NCI-H1930 (cell line): ENCODE results near the gene PYDC1.
"Not testable (repeated sequence)": the region's sequence is repeated elsewhere in the genome, so short reads cannot be mapped to it uniquely, and the experiment has no call there.

Experiments used
- DNase-seq, 2 experiments: peaks; one replicate each; lab custom pipeline; 2025; lab: John Stamatoyannopoulos, UW

PYDC1 gene

DNA sequence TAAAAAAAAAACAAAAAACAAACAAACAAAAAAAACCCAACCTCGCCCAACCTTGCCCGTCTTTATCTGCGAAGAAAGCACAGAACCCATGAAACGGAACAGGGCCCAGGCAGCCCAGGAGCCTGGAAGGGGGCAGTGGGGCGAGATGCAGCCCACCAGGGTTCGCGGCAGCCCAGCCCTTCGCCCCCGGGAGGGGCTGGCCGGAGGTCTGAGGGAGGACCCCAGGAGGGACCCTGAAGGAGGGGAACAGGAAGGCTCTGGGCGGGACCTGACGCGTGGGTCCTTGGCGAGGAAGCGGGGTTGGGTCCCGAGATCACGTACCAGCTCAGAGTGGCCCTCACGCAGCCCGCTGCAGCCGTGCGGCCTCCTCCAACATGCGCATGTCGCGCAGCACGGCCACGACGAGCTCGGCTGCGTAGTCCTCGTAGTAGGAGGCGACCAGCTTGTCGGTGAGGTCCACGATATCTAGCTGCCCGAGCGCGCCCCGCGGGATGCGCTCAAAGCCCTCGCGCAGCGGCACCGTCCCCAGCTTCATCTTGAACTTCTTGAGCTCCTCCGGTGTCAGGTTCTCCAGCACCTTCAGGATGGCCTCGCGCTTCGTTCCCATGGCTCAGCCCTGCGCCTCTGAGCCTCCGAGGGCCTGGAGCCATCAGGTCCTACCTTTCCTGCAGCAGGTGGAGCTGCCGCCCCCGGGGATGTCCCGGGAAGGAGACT lies at the start of gene PYDC1:
Gene PYDC1 (minus strand): TSS at position 714 of the 714 bp plus-strand sequence. CDS start 107 bp downstream, at position 607.
- DNase-seq: peak in 1 of 2 experiments; percentile 17

GRCh38 chr16:31265329-31266245 lies 48.7 kb upstream of the PYDC1 start:
- no peak for DNase-seq

- DNase-seq: no peak
Measured at GRCh38 chr16:31262084-31262483, 45.1 kb upstream of the PYDC1 start.

DNA sequence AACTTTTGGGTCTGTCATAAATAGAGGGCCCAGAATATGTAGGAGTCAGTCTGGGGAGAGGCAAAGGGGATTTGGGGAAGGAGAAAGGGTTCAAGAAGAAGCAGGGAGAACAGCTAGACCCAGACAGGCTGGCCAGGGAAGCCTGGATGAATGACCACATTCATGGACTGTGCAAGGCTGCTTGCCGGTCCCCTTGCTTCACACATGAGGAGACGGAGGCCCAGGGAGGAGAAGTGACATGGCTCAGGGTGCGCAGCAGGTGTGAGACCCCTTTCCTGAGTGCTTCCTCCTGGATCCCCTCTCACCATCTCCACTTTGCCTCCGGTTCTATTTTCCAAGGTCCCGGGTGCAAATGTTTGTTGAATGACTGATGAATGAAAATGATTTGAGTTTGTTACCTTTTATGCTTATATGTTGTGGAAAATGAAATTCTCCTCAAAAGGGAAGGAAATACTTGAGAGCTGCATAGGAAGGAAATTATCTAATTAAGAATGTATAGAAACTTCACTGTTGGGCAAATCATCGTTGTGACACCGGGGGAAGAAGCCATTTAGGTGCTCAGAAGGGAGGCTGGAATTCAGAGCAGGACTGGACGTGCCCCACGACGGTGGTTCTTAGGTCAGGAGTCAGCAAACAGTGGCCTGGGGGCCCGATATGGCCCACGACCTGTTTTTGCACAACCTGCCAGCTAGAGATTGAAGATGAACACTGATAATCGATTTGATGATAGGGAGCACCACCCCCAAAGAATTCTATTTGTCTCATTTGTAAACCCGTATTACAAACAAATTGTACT lies 43.4 kb upstream of the PYDC1 start:
- DNase-seq: no peak

DNA sequence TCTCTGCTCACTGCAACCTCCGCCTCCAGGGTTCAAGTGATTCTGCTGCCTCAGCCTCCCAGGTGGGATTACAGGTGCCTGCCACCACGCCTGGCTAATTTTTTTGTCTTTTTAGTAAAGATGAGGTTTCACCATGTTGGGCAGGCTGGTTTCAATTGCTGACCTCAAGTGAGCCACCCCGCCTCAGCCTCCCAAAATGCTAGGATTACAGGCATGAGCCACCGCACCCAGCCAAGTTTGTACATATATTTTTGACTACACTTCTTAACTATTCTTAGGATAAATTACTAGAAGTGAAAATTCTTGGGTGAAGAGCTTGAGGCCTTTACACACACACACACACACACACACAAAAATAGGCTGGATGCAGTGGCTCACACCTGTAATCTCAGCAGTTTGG lies 41.4 kb upstream of the PYDC1 start:
- no peak for DNase-seq

GRCh38 chr16:31256466-31256865 lies 39.5 kb upstream of the PYDC1 start:
- DNase-seq: no peak

DNA sequence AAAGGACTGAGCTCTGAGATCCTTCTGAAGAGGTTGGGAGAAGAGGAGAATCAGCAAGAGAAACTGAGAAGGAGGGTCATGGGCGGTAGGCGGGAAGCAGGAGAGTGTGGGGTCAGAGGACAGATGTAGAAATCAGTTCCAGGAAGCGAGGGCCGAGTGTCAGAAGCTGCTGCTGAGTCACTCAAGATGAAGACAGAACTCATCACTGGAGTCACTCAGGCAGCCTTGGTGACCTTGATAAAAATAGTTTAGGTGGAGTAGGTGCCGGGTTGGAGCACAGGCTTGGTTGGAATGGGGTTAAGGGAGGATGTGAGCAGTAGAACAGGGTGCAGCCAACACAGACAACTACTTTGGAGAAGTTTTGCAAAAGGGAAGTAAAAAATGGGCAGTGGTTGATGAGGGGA lies 36.7 kb upstream of the PYDC1 start:
- DNase-seq: no peak

GRCh38 chr16:31251435-31251834 lies 34.5 kb upstream of the PYDC1 start:
- no peak for DNase-seq

DNA sequence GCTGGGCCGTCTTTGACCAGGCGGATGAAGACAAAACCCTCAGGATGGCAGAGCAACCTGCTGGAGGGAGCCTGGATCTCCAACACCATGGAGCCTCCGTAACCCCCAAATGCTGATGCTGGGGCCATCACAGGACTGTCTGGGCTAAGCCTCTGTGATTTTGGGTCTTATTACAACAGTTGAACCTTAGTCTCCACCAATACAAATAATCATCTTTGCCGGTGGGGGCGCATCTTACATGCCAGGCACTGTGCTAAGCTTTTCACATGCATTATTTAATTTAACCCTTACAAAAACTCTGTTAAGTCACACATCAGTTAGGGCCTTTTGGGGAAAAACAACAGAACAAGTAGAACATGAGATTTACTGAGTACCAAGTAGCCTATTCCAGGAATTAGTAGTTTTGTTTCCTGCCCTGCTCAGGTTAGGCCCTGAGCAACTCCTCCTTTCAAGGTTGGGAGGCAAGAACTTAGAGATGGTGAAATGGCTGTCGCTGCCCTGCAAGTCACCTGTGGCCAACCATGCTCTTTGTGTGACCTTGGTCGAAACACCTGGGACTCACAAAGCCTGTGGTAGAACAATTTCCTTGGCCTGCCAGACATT lies 33.9 kb upstream of the PYDC1 start:
- no peak for DNase-seq

DNA sequence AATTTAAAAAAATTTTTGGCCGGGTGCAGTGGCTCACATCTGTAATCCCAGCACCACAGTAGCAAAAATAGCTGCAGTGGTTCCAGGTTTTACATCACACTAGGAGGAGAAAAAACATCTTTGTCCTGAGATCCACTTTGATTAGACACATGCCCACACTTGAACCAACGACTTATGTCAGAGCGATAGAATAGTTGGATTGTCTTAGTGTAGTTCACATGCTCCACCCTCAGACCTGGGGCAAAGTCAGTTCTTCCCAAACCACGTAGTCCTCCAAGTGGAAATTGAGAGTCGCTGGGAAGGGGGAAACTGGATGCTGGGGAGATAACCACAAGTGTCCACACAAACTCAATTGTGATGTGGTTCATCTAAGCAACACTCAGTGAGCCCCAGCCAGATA lies 31.4 kb upstream of the PYDC1 start:
- no peak for DNase-seq

DNA sequence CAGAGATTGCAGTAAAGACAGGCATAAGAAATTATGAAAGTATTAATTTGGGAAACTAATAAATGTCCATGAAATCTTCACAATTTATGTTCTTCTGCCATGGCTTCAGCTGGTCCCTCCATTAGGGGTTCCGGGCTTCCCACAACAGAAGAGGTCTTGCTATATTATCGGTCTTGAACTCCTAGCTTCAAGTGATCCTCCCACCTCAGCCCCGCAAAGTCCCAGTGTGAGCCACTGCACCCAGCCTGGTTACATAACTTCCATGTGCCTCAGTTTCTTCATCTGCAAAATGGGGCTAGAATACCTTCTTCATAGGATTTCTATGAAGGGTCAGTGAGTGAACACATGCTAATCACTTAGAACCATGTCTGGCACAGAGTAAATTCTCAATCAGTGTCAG lies 29.4 kb upstream of the PYDC1 start:
- DNase-seq: no peak

DNA sequence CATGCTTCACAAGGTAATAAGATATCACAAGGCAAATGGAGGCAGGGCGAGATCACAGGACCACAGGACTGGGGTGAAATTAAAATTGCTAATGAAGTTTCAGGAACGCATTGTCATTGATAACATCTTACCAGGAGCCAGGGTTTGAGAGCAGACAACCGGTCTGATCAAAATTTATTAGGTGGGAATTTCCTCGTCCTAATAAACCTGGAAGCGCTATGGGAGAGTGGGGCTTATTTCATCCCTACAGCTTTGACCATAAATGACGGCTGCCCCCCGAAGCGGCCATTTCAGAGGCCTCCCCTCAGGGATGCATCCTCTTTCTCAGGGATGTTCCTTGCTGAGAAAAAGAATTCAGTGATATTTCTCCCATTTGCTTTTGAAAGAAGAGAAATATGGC lies 28.7 kb upstream of the PYDC1 start:
- not testable (repeated sequence) for DNase-seq

DNA sequence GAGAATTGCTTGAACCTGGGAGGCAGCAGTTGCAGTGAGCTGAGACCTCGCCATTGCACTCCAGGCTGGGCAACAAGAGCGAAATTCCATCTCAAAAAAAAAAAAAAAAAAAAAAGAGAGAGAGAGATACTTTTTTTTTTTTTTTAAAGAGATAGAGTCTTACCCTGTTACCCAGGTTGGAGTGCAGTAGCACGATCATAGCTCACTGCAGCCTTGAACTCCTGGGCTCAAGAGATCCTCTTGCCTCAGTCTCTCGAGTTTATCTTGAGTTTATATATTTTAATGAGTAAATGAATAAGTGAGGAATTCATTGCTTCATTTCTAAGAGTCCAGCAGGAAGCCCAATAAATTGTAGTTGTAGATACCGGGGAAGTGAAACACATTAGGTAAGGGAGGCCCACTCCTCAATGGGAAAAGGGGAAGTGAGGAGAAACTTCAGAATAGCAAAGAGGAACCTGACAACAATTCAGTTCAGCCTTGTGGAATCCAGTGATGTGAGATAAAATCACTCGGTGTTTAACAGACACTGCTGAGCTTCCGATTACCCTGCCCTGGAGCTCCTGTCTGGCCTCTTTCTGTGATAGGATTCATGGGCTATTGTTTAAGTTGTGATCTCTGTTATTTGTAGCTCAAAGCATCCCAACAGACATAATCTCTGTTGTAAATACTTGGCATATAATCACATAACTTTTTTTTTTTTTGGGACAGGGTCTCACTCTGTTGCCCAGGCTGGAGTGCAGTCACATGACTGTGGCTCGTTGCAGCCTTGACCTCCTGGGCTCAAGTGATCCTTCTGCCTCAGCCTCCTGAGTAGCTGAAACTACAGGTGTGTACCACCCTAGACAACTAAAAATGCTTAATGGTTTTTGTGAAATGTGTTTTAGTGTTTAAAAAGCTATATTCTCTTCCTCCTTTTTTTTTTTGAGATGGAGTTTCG lies 27.1 kb upstream of the PYDC1 start:
- DNase-seq: no peak

DNA sequence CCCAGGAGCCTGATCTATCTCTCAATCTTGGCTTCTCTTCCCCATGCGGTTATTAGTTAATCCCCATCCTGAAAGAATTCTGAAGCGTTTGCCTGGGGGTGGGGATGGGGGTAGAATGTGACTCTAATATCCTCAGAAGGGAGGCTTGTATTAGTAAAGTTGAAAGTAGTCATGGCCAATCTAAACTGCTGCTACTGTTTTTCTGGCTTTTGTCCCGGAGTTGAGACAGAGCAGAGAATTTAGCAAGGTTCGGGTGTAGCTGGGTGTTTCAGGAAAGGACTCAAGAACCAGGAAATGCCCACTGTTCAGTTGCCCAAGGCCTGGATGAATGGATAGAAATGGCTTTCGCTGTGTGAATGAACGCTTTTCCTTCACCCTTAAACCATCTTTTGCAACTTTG lies 25.3 kb upstream of the PYDC1 start:
- no peak for DNase-seq

GRCh38 chr16:31238041-31238440 lies 21.1 kb upstream of the PYDC1 start:
- no peak for DNase-seq

DNA sequence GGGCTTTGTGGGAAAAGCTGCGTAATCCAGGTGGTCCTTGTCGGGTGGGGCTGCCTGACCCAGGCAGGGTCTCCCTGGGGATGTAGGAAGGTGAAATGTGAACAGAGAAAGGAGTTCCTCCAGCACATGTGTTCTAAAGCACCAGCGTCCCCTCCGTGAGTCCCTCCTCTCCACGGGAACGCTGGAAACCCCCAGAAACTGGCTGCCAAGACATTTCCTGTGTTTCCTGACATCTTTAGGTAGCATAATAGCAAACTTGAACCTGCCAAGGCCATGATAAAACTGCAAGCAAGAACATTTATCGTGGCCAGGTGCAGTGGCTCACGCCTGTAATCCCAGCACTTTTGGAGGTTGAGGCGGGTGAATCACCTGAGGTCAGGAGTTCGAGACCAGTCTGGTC lies 12.6 kb upstream of the PYDC1 start:
- no peak for DNase-seq

- DNase-seq: no peak
Measured at GRCh38 chr16:31228206-31228605, 11.3 kb upstream of the PYDC1 start.

DNA sequence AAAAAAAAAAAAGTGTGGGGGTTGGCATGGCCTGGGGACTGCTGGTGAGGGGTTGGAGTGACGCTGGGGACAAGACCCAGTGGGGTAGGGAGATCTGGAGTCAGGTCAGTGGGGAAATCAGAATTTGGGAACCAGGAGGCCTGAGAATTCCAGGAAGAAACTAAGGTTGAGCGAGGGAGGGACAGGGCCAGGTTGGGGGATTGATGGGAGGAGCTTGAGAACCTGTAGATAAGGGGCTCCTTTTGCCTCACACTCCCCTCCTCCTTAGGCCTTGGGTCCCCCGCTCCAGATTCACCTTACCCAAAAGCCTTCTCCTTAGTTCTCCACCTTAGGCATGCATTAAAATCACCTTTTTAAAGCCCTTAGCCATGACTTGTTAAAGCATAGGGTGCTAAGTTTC lies 8.3 kb upstream of the PYDC1 start:
- DNase-seq: no peak

- DNase-seq: no peak
Measured at GRCh38 chr16:31224092-31224955, 7.4 kb upstream of the PYDC1 start.

DNA sequence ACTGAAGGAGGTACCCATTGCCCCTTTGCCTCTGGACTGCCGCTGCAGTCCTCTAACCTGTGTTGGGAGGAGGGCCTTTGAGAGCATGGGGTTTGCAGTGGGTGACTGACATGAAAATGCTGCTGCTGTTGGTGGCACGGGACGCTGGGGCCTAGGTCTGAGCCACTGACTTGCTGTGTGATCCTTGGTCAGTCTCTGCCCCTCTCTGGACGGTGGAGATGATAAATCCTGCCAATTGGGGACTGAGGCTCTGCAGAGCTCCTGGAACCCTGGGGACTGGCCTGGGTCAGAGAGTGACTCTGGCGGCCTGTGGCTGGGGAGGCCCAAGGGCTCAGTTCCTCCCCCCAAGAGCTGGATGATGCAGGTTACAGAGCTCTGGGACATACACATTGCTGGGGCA lies 6.1 kb upstream of the PYDC1 start:
- DNase-seq: no peak
